Mucosa of descending colon (tissue), 3 donors: ENCODE results near the gene COLEC11. TPM values are rescaled to one million over a fixed set of nuclear protein-coding genes. Genes with fewer than 3 reads are reported as not detected.
"Not testable (repeated sequence)": the region's sequence is repeated elsewhere in the genome, so short reads cannot be mapped to it uniquely, and the experiment has no call there.

Source experiments
- ATAC-seq: fragments of 200-7000 bp; cut with Tn5 transposase; one replicate; pipeline ENCODE4 v1.9.1; 2020; ENCODE audit warnings: mild to moderate bottlenecking, moderate library complexity
- DNase-seq, 3 donors: peaks; one replicate each; pipeline ENCODE4 v3.0.0-alpha.2; 2020
- H3K36me3 ChIP-seq: fragments of 200-600 bp; one replicate; pipeline ENCODE4 v1.8.0; 2021; ENCODE audit warnings: low read depth, mild to moderate bottlenecking
- H3K4me1 ChIP-seq: fragments of 200-600 bp; one replicate; pipeline ENCODE4 v1.8.0; 2021; ENCODE audit warnings: low read depth, mild to moderate bottlenecking
- H3K4me3 ChIP-seq: fragments of 200-600 bp; one replicate; pipeline ENCODE4 v1.8.0; 2021; ENCODE audit warnings: mild to moderate bottlenecking
- H3K9me3 ChIP-seq: fragments of 200-600 bp; one replicate; pipeline ENCODE4 v1.8.0; 2021; ENCODE audit warnings: mild to moderate bottlenecking
- intact Hi-C, 2 donors: fragments of 100-400 bp; cut with DNase I in 1 of 2; cut with micrococcal nuclease in 1 of 2; formaldehyde crosslinking; loops; one replicate each; pipeline versions ENCODE4 v1.11.0 to v1.11.1; 2022; cut with DNase I, micrococcal nuclease
- total RNA-seq, 3 donors: library from RNA; stranded (reverse); fragmentation: NEBNext Ultra II Directional in 2 of 3; extraction: Animal tissue kit (Norgen Biotek cat#: 25700) in 2 of 3; gene quantifications; one replicate each; pipeline versions ENCODE4 v1.2.1 to v1.2.4, GENCODE V29; 2021 to 2023
- TF ChIP-seq, protein P1 (sequence below): fragments of 200-600 bp; IDR thresholded peaks from one replicate; pipeline ENCODE4 v1.8.0; 2022; ENCODE audit warnings: antibody characterized with exemption, mild to moderate bottlenecking
- donor health status: DM: no; HTN: no; CAD: no; lungs with moderate emphysema.
- donor health status: DM: no; HTN: no; CAD: no.
- donor health status: DM: no; HTN: yes; CAD: no.

Gene COLEC11
- total RNA-seq, 3 donors from 2014 or later = 0.35 to 2.2 (median 1.6) TPM

DNA sequence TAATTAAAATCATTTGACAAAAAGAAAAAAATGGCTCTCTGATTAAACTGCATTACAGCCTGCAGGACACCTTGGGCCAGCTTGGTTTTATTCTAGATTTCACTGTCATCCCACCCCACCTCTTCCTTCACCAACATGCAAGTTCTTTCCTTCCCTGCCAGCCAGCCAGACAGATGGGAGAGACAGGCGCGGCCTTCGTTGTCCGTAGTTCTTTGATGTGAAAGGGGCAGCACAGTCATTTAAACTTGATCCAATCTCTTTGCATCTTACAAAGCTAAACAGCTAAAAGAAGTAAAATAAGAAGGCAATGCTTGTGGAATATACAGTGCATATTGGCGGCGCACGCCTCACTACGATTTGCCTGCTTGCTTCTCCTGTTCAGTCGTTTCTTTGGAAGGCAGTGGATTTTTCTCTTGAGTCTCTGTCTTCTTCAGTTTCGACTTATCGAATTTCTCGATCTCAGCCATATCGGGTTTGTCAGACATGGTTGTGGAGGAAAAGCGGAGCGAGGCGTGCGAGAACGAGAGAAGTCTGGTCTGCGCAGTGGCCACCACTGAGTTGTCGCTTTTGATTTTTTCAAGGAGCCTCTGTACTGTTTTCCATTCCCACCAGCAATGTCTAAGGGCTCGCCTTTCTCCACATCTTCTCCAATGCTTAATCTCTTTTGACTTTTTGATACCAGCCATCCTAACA lies 22.4 kb downstream of the COLEC11 start:
- Histone ChIP-seq H3K36me3 (no peaks in the 10 kb centered on the region), H3K9me3 (no peaks in the 10 kb centered on the region), H3K4me1 (no peaks in the 10 kb centered on the region), H3K4me3 (no peak overlapping the region)
- DNase-seq (peak in 1 of 3 donors; percentile 6), ATAC-seq (no peak)
- TF ChIP-seq, protein P1, sequence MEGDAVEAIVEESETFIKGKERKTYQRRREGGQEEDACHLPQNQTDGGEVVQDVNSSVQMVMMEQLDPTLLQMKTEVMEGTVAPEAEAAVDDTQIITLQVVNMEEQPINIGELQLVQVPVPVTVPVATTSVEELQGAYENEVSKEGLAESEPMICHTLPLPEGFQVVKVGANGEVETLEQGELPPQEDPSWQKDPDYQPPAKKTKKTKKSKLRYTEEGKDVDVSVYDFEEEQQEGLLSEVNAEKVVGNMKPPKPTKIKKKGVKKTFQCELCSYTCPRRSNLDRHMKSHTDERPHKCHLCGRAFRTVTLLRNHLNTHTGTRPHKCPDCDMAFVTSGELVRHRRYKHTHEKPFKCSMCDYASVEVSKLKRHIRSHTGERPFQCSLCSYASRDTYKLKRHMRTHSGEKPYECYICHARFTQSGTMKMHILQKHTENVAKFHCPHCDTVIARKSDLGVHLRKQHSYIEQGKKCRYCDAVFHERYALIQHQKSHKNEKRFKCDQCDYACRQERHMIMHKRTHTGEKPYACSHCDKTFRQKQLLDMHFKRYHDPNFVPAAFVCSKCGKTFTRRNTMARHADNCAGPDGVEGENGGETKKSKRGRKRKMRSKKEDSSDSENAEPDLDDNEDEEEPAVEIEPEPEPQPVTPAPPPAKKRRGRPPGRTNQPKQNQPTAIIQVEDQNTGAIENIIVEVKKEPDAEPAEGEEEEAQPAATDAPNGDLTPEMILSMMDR = no peak
- intact Hi-C loops = no loop called here

DNA sequence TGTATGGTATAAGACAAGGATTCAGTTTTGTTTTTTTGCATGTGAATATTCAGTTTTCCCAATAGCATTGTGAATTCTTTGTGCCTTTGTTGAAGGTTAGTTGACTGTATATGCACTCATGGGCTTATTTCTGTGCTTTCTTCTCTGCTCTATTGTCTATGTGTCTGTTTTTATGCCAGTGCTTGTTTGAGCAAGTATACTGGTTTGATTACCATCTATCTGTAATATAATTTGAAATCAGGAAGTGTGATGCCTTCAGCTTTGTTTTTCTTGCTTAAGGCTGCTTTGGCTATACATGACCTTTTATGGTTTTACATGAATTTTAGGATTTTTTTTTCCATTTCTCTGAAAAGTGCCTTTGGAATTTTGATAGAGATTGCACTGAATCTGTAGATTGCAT lies 23.5 kb downstream of the COLEC11 start:
- H3K4me3 ChIP-seq = no peak overlapping the region

DNA sequence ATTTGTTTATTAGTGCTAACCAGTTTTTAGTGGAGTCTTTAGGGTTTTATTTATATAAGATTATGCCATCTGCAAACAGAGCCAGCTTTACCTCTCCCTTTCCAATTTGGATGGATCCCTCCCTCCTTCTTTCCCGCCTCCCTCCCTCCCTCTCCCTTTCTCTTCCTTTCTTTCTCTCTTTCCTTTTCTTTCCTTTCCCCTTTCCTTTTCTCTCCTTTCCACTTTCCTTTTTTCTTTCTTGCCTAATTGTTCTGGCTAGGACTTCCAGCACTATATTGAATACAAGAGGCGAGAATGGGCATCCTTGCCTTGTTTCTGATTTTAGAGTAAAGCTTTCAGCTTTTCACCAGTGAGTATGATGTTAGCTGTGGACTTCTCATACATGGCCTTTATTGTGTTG lies 24.1 kb downstream of the COLEC11 start:
- Histone ChIP-seq H3K36me3 (no peaks in the 10 kb centered on the region), H3K9me3 (no peaks in the 10 kb centered on the region), H3K4me3 (no peak overlapping the region), H3K4me1 (no peaks in the 10 kb centered on the region)
- ATAC-seq (no peak), DNase-seq (no peak)
- TF ChIP-seq, protein P1 = no peak
- intact Hi-C loops = no loop called here

More for the DNA sequence above, 23.5 kb downstream of the COLEC11 start:
- TF ChIP-seq, protein P1 = no peak
- Histone ChIP-seq H3K9me3 (no peaks in the 10 kb centered on the region), H3K4me1 (no peaks in the 10 kb centered on the region), H3K36me3 (no peaks in the 10 kb centered on the region)
- no peak for ATAC-seq
- DNase-seq = no peak
- intact Hi-C loops = no loop called here

DNA sequence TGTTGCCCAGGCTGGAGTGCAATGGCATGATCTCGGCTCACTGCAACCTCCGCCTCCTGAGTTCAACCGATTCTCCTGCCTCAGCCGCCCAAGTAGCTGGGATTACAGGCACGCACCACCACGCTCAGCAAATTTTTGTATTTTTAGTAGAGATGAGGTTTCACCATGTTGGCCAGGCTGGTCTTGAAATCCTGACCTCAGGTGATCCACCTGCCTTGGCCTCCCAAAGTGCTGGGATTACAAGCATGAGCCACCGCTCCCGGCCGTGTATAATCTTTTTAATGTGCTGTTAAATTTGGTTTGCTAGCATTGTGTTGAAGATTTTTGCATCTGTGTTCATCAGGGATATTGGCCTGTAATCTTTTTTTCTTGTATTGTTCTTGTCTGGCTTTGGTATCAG lies 24.7 kb downstream of the COLEC11 start:
- H3K4me3 ChIP-seq, intact Hi-C loops, H3K4me1 ChIP-seq, H3K36me3 ChIP-seq, ATAC-seq, H3K9me3 ChIP-seq: not testable (repeated sequence)
- peak in 1 of 3 donors; percentile 3 for DNase-seq

DNA sequence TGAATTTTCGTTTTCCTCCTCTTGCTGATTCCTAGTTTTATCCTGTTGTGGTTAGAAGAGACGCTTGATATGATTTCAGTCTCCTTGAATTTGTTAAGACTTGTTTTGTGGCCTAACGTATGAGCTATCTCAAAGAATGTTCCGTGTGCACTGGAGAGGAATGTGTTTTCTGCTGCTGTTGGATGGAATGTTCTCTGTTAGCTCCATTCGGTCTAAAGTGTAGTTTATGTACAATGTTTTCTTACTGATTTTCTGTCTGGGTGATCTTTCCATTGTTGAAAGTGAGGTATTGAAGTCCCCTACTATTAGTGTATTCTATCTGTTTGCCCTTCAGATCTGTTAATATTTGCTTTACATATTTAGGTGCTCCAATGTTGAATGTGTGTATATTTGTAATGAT lies 25.9 kb downstream of the COLEC11 start:
- H3K9me3 ChIP-seq = no peaks in the 10 kb centered on the region
- no peak for ATAC-seq
- no peak overlapping the region for H3K4me3 ChIP-seq
- intact Hi-C loops = no loop called here
- TF ChIP-seq, protein P1 = no peak
- no peaks in the 10 kb centered on the region for H3K36me3 ChIP-seq
- no peak for DNase-seq
- H3K4me1 ChIP-seq = no peaks in the 10 kb centered on the region

DNA sequence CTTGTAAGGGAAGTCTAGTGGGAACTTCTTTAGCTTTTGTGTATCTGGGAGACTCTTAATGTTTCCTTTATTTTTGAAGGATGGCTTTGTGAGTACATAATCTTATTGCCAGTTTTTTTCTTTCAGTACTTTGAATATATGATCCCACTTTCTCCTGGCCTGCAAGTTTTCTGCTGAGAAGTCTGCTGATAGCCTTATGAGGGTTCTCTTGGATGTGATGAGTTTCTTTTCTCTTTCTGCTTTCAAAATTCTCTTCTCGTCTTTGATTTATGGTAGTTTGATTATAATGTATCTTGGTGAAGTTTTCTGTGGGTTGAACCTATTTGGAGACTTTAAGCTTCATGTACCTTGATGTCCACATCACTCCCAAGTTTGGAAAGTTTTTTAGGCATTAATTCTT lies 28.1 kb downstream of the COLEC11 start:
- intact Hi-C loops = no loop called here
- DNase-seq (no peak), ATAC-seq (no peak)
- no peak overlapping the region for H3K4me3 ChIP-seq
- no peaks in the 10 kb centered on the region for H3K36me3 ChIP-seq
- H3K9me3 ChIP-seq = no peaks in the 10 kb centered on the region
- TF ChIP-seq, protein P1 = no peak
- no peaks in the 10 kb centered on the region for H3K4me1 ChIP-seq
